H1 (cell line): ENCODE results near the gene PCDHAC2. TPM values are rescaled to one million over a fixed set of nuclear protein-coding genes. Genes with fewer than 3 reads are reported as not detected.

Experiments used
- CTCF ChIA-PET: fragments of 300-600 bp; sonication (Branson Sonifier 250); formaldehyde crosslinking; loops from one replicate; lab custom pipeline; 2021; ENCODE audit not compliant: partially characterized antibody; lab: Charles Lee
- POLR2A ChIA-PET: fragments of 300-600 bp; sonication (Branson Sonifier 250); formaldehyde crosslinking; loops from one replicate; lab custom pipeline; 2021; ENCODE audit warnings: inconsistent platforms; ENCODE audit not compliant: partially characterized antibody; lab: Charles Lee
- DNase-seq, 2 experiments: peaks; one replicate each; pipeline versions ENCODE4 v3.0.0 to v3.0.0-alpha.2; 2010 to 2022; ENCODE audit warnings: low spot score in 2 of 2, low read depth in 1 of 2, mixed read lengths in 1 of 2
- FAIRE-seq: peaks from 2 replicates; lab custom pipeline; 2011; peaks lifted over from hg19 to GRCh38; lab: Jason Lieb, UNC
- H2AFZ ChIP-seq: 2 replicates; pipeline ENCODE4 v1.8.1; 2012; ENCODE audit warnings: low read length, inconsistent platforms
- H2AK5ac ChIP-seq: 2 replicates; pipeline ENCODE4 v1.6.1; 2013; ENCODE audit warnings: low read depth, low read length
- H2BK120ac ChIP-seq: replicated peaks from 2 replicates; pipeline ENCODE3; 2013; ENCODE audit warnings: low read depth, low read length, inconsistent platforms
- H2BK12ac ChIP-seq: 2 replicates; pipeline ENCODE4 v1.6.1; 2013; ENCODE audit warnings: low read depth, low read length
- H2BK15ac ChIP-seq: 2 replicates; pipeline ENCODE4 v1.6.1; 2013; ENCODE audit warnings: low read length
- H2BK20ac ChIP-seq: 2 replicates; pipeline ENCODE4 v1.6.1; 2013; ENCODE audit warnings: low read length
- H2BK5ac ChIP-seq: 2 replicates; pipeline ENCODE4 v1.6.1; 2013; ENCODE audit warnings: low read depth, low read length
- H3K14ac ChIP-seq: 2 replicates; pipeline ENCODE4 v1.6.1; 2013; ENCODE audit warnings: inconsistent platforms; ENCODE audit not compliant: insufficient read length
- H3K18ac ChIP-seq: 2 replicates; pipeline ENCODE4 v1.6.1; 2013; ENCODE audit warnings: low read length; ENCODE audit errors: extremely low read depth
- H3K23ac ChIP-seq: 2 replicates; pipeline ENCODE4 v1.6.1; 2013; ENCODE audit warnings: inconsistent platforms; ENCODE audit not compliant: insufficient read length
- H3K23me2 ChIP-seq: 2 replicates; pipeline ENCODE4 v1.6.1; 2013; ENCODE audit warnings: low read depth, low read length
- H3K27ac ChIP-seq: 2 replicates; pipeline ENCODE4 v1.6.1; 2011; ENCODE audit warnings: low read depth, low read length, inconsistent platforms
- H3K27me3 ChIP-seq, 4 experiments: replicated peaks in 1 of 4; 1 replicate in 1 of 4; 2 replicates in 3 of 4; pipeline versions ENCODE4 v1.6.1 to v1.8.1; 2011 to 2013; ENCODE audit warnings: low read length in 3 of 4, mild to moderate bottlenecking in 3 of 4, inconsistent platforms in 2 of 4, mixed read lengths in 2 of 4, moderate library complexity in 1 of 4; ENCODE audit not compliant: control insufficient read depth in 3 of 4, insufficient read depth in 3 of 4; ENCODE audit errors: extremely low read depth in 1 of 4
- H3K36me3 ChIP-seq, 4 experiments: 2 replicates each; pipeline versions ENCODE4 v1.6.1 to v1.8.1; 2011 to 2013; ENCODE audit warnings: mild to moderate bottlenecking in 4 of 4, low read length in 3 of 4, moderate library complexity in 2 of 4, control low read depth in 1 of 4, inconsistent platforms in 1 of 4; ENCODE audit not compliant: insufficient read depth in 4 of 4, control insufficient read depth in 2 of 4
- H3K4ac ChIP-seq: replicated peaks from 2 replicates; pipeline ENCODE3; 2013; ENCODE audit warnings: low read length, low read depth, mixed read lengths, inconsistent platforms; ENCODE audit not compliant: insufficient read length
- H3K4me1 ChIP-seq, 4 experiments: replicated peaks in 1 of 4; 1 replicate in 1 of 4; 2 replicates in 3 of 4; pipeline versions ENCODE4 v1.6.1 to v1.8.1; 2011 to 2013; ENCODE audit warnings: low read length in 3 of 4, inconsistent platforms in 2 of 4, mixed read lengths in 1 of 4; ENCODE audit not compliant: insufficient read depth in 4 of 4, control insufficient read depth in 3 of 4
- H3K4me2 ChIP-seq, 2 experiments: 2 replicates each; pipeline versions ENCODE4 v1.6.1 to v1.8.1; 2011 to 2013; ENCODE audit warnings: low read depth in 2 of 2, low read length in 2 of 2, control low read depth in 1 of 2, inconsistent platforms in 1 of 2, mild to moderate bottlenecking in 1 of 2; ENCODE audit not compliant: insufficient read depth in 1 of 2
- H3K4me3 ChIP-seq, 4 experiments: fragments of 200-600, 300-600 bp in 1 of 4; sonication (generic), shearing (Covaris generic), sonication (Bioruptor Twin) in 1 of 4; 2 replicates each; pipeline versions ENCODE4 v1.5.1 to v1.8.1; 2011 to 2016; ENCODE audit warnings: low read length in 4 of 4, low read depth in 3 of 4, control low read depth in 2 of 4, inconsistent platforms in 2 of 4, mild to moderate bottlenecking in 2 of 4, mixed read lengths in 1 of 4, moderate library complexity in 1 of 4; ENCODE audit not compliant: insufficient read depth in 2 of 4; ENCODE audit errors: extremely low read depth in 1 of 4
- H3K56ac ChIP-seq: replicated peaks from 2 replicates; pipeline ENCODE3; 2013; ENCODE audit warnings: low read depth, mild to moderate bottlenecking, mixed read lengths, low read length, inconsistent platforms; ENCODE audit not compliant: insufficient read length
- H3K79me1 ChIP-seq: 2 replicates; pipeline ENCODE4 v1.6.1; 2013; ENCODE audit warnings: low read depth, low read length, control low read depth
- H3K79me2 ChIP-seq, 2 experiments: 2 replicates each; pipeline versions ENCODE4 v1.6.1 to v1.8.1; 2012 to 2013; ENCODE audit warnings: low read length in 2 of 2, mild to moderate bottlenecking in 2 of 2, inconsistent platforms in 1 of 2; ENCODE audit not compliant: insufficient read depth in 2 of 2, control insufficient read depth in 1 of 2
- H3K9ac ChIP-seq, 4 experiments: replicated peaks in 1 of 4; 1 replicate in 1 of 4; 2 replicates in 3 of 4; pipeline versions ENCODE4 v1.6.1 to v1.8.1; 2011 to 2013; ENCODE audit warnings: low read depth in 3 of 4, low read length in 3 of 4, control low read depth in 2 of 4, mild to moderate bottlenecking in 2 of 4, moderate library complexity in 2 of 4, inconsistent platforms in 1 of 4; ENCODE audit errors: extremely low read depth in 1 of 4
- H3K9me3 ChIP-seq, 2 experiments: 2 replicates each; pipeline versions ENCODE4 v1.6.1 to v1.8.1; 2012 to 2013; ENCODE audit warnings: mild to moderate bottlenecking in 2 of 2, moderate library complexity in 2 of 2, control low read depth in 1 of 2, inconsistent platforms in 1 of 2, low read depth in 1 of 2, low read length in 1 of 2, mixed read lengths in 1 of 2; ENCODE audit not compliant: insufficient read depth in 2 of 2
- H4K20me1 ChIP-seq, 2 experiments: replicated peaks in 1 of 2; 2 replicates each; pipeline versions ENCODE3 to v1.8.1; 2011 to 2013; ENCODE audit warnings: inconsistent platforms in 2 of 2, low read length in 2 of 2, mild to moderate bottlenecking in 1 of 2; ENCODE audit not compliant: insufficient read depth in 2 of 2, control insufficient read depth in 1 of 2
- H4K5ac ChIP-seq: 2 replicates; pipeline ENCODE4 v1.6.1; 2013; ENCODE audit warnings: low read length, low read depth, mixed read lengths, inconsistent platforms; ENCODE audit not compliant: insufficient read length
- H4K8ac ChIP-seq: 2 replicates; pipeline ENCODE4 v1.8.0; 2013; ENCODE audit warnings: mild to moderate bottlenecking, moderate library complexity, low read length, inconsistent platforms; ENCODE audit not compliant: insufficient read depth; ENCODE audit errors: extremely low read depth
- H4K91ac ChIP-seq: replicated peaks from 2 replicates; pipeline ENCODE3; 2013; ENCODE audit warnings: low read length, mixed read lengths, inconsistent platforms; ENCODE audit not compliant: insufficient read length
- CBX8 ChIP-seq: fragments of 300-800, 300-1000 bp; sonication (generic); IDR thresholded peaks from 2 replicates; pipeline ENCODE4 v1.7.1; 2016; ENCODE audit warnings: low read depth, low read length, borderline replicate concordance
- CREB1 ChIP-seq: IDR thresholded peaks from 2 replicates; pipeline ENCODE4 v1.6.1; 2012; ENCODE audit warnings: inconsistent platforms
- CTBP2 ChIP-seq: IDR thresholded peaks from 2 replicates; pipeline ENCODE4 v1.7.0; 2011; ENCODE audit warnings: borderline replicate concordance, mild to moderate bottlenecking, moderate library complexity, mixed read lengths, low read length; ENCODE audit not compliant: insufficient read depth, insufficient read length
- HDAC6 ChIP-seq: IDR thresholded peaks from one replicate; pipeline ENCODE4 v1.7.1; 2012; ENCODE audit warnings: low read depth, mild to moderate bottlenecking, inconsistent platforms, low read length, moderate library complexity
- KDM1A ChIP-seq: fragments of 200-600, 300-600 bp; sonication (generic); IDR thresholded peaks from 2 replicates; pipeline ENCODE4 v1.7.1; 2016; ENCODE audit warnings: mild to moderate bottlenecking, low read length, borderline replicate concordance
- MAFK ChIP-seq: IDR thresholded peaks from 2 replicates; pipeline ENCODE4 v1.6.1; 2012; ENCODE audit warnings: low read depth, mild to moderate bottlenecking, improper control_type of control experiment, low read length
- PHF8 ChIP-seq: fragments of 200-600 bp; sonication (generic); conservative IDR thresholded peaks from 2 replicates; pipeline ENCODE4 v1.7.1; 2012; ENCODE audit warnings: low read depth, mild to moderate bottlenecking, inconsistent platforms, low read length, moderate library complexity
- RXRA ChIP-seq: IDR thresholded peaks from 2 replicates; pipeline ENCODE4 v1.6.1; 2011; ENCODE audit warnings: low read depth, mild to moderate bottlenecking, low read length, moderate library complexity; ENCODE audit not compliant: insufficient read depth
- SP1 ChIP-seq: IDR thresholded peaks from 2 replicates; pipeline ENCODE4 v1.6.1; 2011; ENCODE audit warnings: low read depth, low read length
- WGBS, 2 experiments: shearing (Covaris generic) in 1 of 2; methylation state at CpG; one replicate each; pipeline versions ENCODE4 v1.1.6 to v1.1.7; 2013 to 2015; ENCODE audit warnings: low lambda C conversion rate in 2 of 2, mixed read lengths in 2 of 2, inconsistent platforms in 1 of 2, low coverage in 1 of 2, missing lambda C conversion rate in 1 of 2; ENCODE audit not compliant: insufficient replicate concordance in 2 of 2, insufficient coverage in 1 of 2, insufficient read length in 1 of 2; ENCODE audit errors: extremely low coverage in 1 of 2, missing lambda C conversion rate in 1 of 2; 5-methylcytosine and 5-hydroxymethylcytosine counted together
- polyA plus RNA-seq, 7 experiments: library from polyadenylated mRNA; depleted of rRNA in 3 of 7; stranded (reverse) in 5 of 7; unstranded in 2 of 7; fragments of >200 nt in 5 of 7; fragments of 200-250 nt in 2 of 7; gene quantifications; 1 replicate in 5 of 7; 2 replicates in 1 of 7; 4 replicates in 1 of 7; pipeline versions ENCODE4 v1.2.1 to v1.2.3, GENCODE V29; 2011 to 2013; ENCODE audit warnings: missing spikeins in 2 of 7, mixed read lengths in 2 of 7
- total RNA-seq: library from RNA; stranded (reverse); fragmentation: NEBNext Ultra II Directional; extraction: Animal tissue kit (Norgen Biotek cat#: 25700); gene quantifications from 2 replicates; pipeline ENCODE4 v1.2.1, GENCODE V29; 2021
- TF ChIP-seq, protein P1 (sequence below): IDR thresholded peaks from 2 replicates; pipeline ENCODE4 v1.6.1; 2012; ENCODE audit warnings: low read length, inconsistent platforms
- TF ChIP-seq, protein P2 (sequence below): IDR thresholded peaks from 2 replicates; pipeline ENCODE4 v1.6.1; 2012; ENCODE audit warnings: inconsistent platforms

The PCDHAC2 gene
- total and polyA plus RNA-seq, 2 of the 8 experiments (the other 6 are each of a cell fraction or from before 2014, with no cell fraction given) = 3.7 to 5.0 TPM

DNA sequence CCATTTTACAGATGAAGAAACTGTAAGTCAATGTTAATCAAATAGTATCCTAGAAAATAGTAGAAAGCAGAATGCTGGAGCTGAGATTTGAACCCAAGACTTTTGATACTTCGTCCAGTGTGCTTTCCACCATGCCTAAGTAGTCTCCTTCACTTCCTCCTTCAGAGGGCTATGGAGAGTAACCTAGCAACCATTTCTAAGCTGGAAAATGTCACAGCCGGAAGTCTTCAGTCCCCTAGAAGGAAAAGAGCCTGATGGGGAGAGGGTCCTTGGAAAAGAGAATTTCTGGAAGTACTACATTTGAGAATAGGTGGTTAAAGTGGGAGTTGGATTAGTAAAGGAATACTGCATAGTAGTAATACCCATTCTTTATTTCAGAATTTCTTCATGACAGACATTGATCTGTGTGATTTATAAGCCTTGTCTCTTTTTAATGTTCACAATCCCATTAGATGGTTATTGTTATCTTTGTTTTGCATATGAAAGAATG, 32.7 kb downstream of the PCDHAC2 start:
- Histone ChIP-seq H4K20me1 (no peaks in the 10 kb centered on the region), H2BK15ac (no peak overlapping the region), H4K5ac (no peak overlapping the region), H3K56ac (no peak overlapping the region), H4K8ac (no peak overlapping the region), H3K4me3 (peak overlapping the region in 1 of 4 experiments; percentile 25; a peak in 1 of 8 replicates), H3K23me2 (peaks cover 11% of the 10 kb centered on the region; the same call in 1 of the 2 replicates), H3K4me1 (peaks cover 3 to 26% (median 21%) of the 10 kb centered on the region in 4 experiments; a peak in 6 of 7 replicates), H2AK5ac (no peak overlapping the region), H3K27me3 (no peaks in the 10 kb centered on the region), H3K14ac (no peak overlapping the region), H2BK120ac (no peak overlapping the region), H3K4me2 (peak overlapping the region; percentile 4 to 31; a peak in 1 of 4 replicates), H3K27ac (no peak overlapping the region), H3K9ac (no peak overlapping the region), H2BK5ac (no peak overlapping the region), H3K36me3 (no peaks in the 10 kb centered on the region), H2BK20ac (no peak overlapping the region), H2BK12ac (no peak overlapping the region), H3K18ac (no peak overlapping the region), H3K79me1 (no peaks in the 10 kb centered on the region), H3K4ac (no peak overlapping the region), H3K23ac (no peak overlapping the region), H4K91ac (no peak overlapping the region), H2AFZ (no peak overlapping the region), H3K79me2 (no peaks in the 10 kb centered on the region), H3K9me3 (no peaks in the 10 kb centered on the region)
- ChIA-PET POLR2A (interaction anchor here (0.7 to 8.3 kb wide), 7 partner anchors 12 to 841 kb away, joined by 3 to 155 read pairs (median 5); partner anchors contain the start of gene PCDHAC2), CTCF (interaction anchor here (0.7 to 6.7 kb wide), 13 partner anchors 11 to 188 kb away, joined by 3 to 50 read pairs (median 5); partner anchors contain the start of genes PCDHA11, PCDHA12, PCDHA8 and PCDHAC1)
- DNase-seq (no peak), FAIRE-seq (peak; percentile 42)
- WGBS, 2 experiments = 80% methylated on average over 2 of the region's 2 CpGs; no CpG with 5 or more reads in 1 of the 2 experiments
- TF ChIP-seq RXRA (no peak), MAFK (no peak), HDAC6 (no peak), KDM1A (no peak), SP1 (no peak), CTBP2 (no peak), CREB1 (no peak), PHF8 (no peak), CBX8 (no peak)
- TF ChIP-seq, protein P1, sequence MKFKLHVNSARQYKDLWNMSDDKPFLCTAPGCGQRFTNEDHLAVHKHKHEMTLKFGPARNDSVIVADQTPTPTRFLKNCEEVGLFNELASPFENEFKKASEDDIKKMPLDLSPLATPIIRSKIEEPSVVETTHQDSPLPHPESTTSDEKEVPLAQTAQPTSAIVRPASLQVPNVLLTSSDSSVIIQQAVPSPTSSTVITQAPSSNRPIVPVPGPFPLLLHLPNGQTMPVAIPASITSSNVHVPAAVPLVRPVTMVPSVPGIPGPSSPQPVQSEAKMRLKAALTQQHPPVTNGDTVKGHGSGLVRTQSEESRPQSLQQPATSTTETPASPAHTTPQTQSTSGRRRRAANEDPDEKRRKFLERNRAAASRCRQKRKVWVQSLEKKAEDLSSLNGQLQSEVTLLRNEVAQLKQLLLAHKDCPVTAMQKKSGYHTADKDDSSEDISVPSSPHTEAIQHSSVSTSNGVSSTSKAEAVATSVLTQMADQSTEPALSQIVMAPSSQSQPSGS = no peak
- TF ChIP-seq, protein P2, sequence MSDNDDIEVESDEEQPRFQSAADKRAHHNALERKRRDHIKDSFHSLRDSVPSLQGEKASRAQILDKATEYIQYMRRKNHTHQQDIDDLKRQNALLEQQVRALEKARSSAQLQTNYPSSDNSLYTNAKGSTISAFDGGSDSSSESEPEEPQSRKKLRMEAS = no peak
